Measurements from ENCODE around the gene PLXNB3. TPM values are rescaled to one million over a fixed set of nuclear protein-coding genes. Genes with fewer than 3 reads are reported as not detected.

PLXNB3 gene
- total and polyA plus RNA-seq, 7 experiments from 2014 or later, result 0.45 to 1.6 (median 0.68) TPM; not detected in 4

GRCh38 chrX:153723351-153724251 is 40.4 kb upstream of the PLXNB3 start:
- Mint-ChIP-seq H3K4me3 (peak overlapping the region; percentile 75 to 95 (median 86)), H3K4me1 (peaks cover 9 to 42% (median 36%) of the 10 kb centered on the region in 7 donors), H3K27ac (peak overlapping the region in 8 of 9 donors; percentile 55 to 87 (median 72)), H3K36me3 (peaks cover 0 to 18% (median 4%) of the 10 kb centered on the region in 5 donors), H3K27me3 (no peaks in the 10 kb centered on the region), H3K9me3 (no peaks in the 10 kb centered on the region)
- peaks cover 0 to 21% (median 0%) of the 10 kb centered on the region in 3 experiments for H3K36me3 ChIP-seq (ENCODE audit: control insufficient read depth in 2 of 3, insufficient read depth in 3 of 3, low read length in 3 of 3)
- peak overlapping the region; percentile 55 for H3K4me3 ChIP-seq (ENCODE audit: low read length)
- ChIA-PET CTCF (no interaction called here), POLR2A (interaction anchor here (0.6 to 1.0 kb wide), 3 partner anchors 36 to 126 kb away, joined by 3 read pairs; partner anchors contain the start of genes IDH3G and SSR4)
- no peaks in the 10 kb centered on the region for H3K9me3 ChIP-seq (ENCODE audit: control insufficient read depth in 2 of 3, low read length in 3 of 3)
- intact Hi-C loops (cut with micrococcal nuclease), result loop anchor here (1.0 to 5.0 kb wide), 10 partner anchors 17 to 1039 kb away; partner anchors contain the start of genes CCNQ (in 2 of the 2), FAM3A (in 2 of the 2), HCFC1 (in 2 of the 2) and IDH3G (in 2 of the 2)
- peaks cover 10 to 29% of the 10 kb centered on the region in 2 donors for H3K4me1 ChIP-seq (ENCODE audit: control insufficient read depth in 2 of 2, insufficient read depth in 2 of 2, low read length in 2 of 2)
- peak overlapping the region; percentile 80 for H3K27ac ChIP-seq (ENCODE audit: low read depth, low read length)
- no peaks in the 10 kb centered on the region for H3K27me3 ChIP-seq (ENCODE audit: control insufficient read depth in 2 of 2, insufficient read depth in 2 of 2, low read length in 2 of 2)
- peak in 6 of 9 donors; percentile 20 to 66 (median 54) for DNase-seq
- peak; percentile 17 for ATAC-seq

GRCh38 chrX:153724252-153725038 is 39.6 kb upstream of the PLXNB3 start, which contains the start of the genes ABCD1 and BCAP31:
Gene ABCD1, plus strand, starts transcription at chrX:153724856. Its CDS starts 411 bp downstream, at chrX:153725267.
Gene BCAP31, minus strand, starts transcription at chrX:153724387. Its CDS starts 1,143 bp downstream, at chrX:153723244.
- no peaks in the 10 kb centered on the region for H3K27me3 Mint-ChIP-seq
- peak within 1 kb of the TSS; percentile 55 for H3K4me3 ChIP-seq (ENCODE audit: low read length)
- ChIA-PET POLR2A (interaction anchor here (0.7 to 1.0 kb wide), 2 partner anchors 35 to 69 kb away, joined by 3 read pairs; partner anchors contain the start of genes IDH3G and SSR4), CTCF (no interaction called here)
- peaks cover 0 to 15% (median 4%) of the 10 kb centered on the region in 5 donors for H3K36me3 Mint-ChIP-seq
- H3K27me3 ChIP-seq (ENCODE audit: control insufficient read depth in 2 of 2, insufficient read depth in 2 of 2, low read length in 2 of 2), result no peaks in the 10 kb centered on the region
- peaks cover 0 to 18% (median 0%) of the 10 kb centered on the region in 3 experiments for H3K36me3 ChIP-seq (ENCODE audit: control insufficient read depth in 2 of 3, insufficient read depth in 3 of 3, low read length in 3 of 3)
- ATAC-seq, result peak; percentile 88
- no peaks in the 10 kb centered on the region for H3K9me3 ChIP-seq (ENCODE audit: control insufficient read depth in 2 of 3, low read length in 3 of 3)
- intact Hi-C loops (cut with micrococcal nuclease), result loop anchor here (1.0 to 5.0 kb wide), 10 partner anchors 16 to 1038 kb away; partner anchors contain the start of genes CCNQ (in 2 of the 2), FAM3A (in 2 of the 2), HCFC1 (in 2 of the 2) and IDH3G (in 2 of the 2)
- peak within 1 kb of the TSS; percentile 80 for H3K27ac ChIP-seq (ENCODE audit: low read depth, low read length)
- H3K27ac Mint-ChIP-seq, result peak within 1 kb of the TSS in 8 of 9 donors; percentile 55 to 87 (median 72)
- H3K4me1 Mint-ChIP-seq, result peaks cover 9 to 37% (median 28%) of the 10 kb centered on the region in 7 donors
- H3K4me1 ChIP-seq (ENCODE audit: control insufficient read depth in 2 of 2, insufficient read depth in 2 of 2, low read length in 2 of 2), result peaks cover 10 to 29% of the 10 kb centered on the region in 2 donors
- H3K9me3 Mint-ChIP-seq, result peaks cover 0 to 2% (median 0%) of the 10 kb centered on the region in 11 donors
- peak within 1 kb of the TSS; percentile 75 to 95 (median 86) for H3K4me3 Mint-ChIP-seq
- peak; percentile 82 to 93 (median 91) for DNase-seq

GRCh38 chrX:153725039-153725831 is 38.8 kb upstream of the PLXNB3 start:
- no peak for ATAC-seq
- peak overlapping the region in 9 of 10 donors; percentile 39 to 87 (median 74) for H3K4me3 Mint-ChIP-seq

GRCh38 chrX:153725832-153726285 is 38.2 kb upstream of the PLXNB3 start:
- POLR2A ChIA-PET, result no interaction called here
- DNase-seq, result no peak

More at GRCh38 chrX:153725039-153725831, 38.8 kb upstream of the PLXNB3 start:
- Histone ChIP-seq H3K36me3 (ENCODE audit: control insufficient read depth in 2 of 3, insufficient read depth in 3 of 3, low read length in 3 of 3) (peaks cover 0 to 10% (median 0%) of the 10 kb centered on the region in 3 experiments), H3K4me1 (ENCODE audit: control insufficient read depth in 2 of 2, insufficient read depth in 2 of 2, low read length in 2 of 2) (peaks cover 10 to 29% of the 10 kb centered on the region in 2 donors), H3K9me3 (ENCODE audit: control insufficient read depth in 2 of 3, low read length in 3 of 3) (no peaks in the 10 kb centered on the region), H3K27ac (ENCODE audit: low read depth, low read length) (peak overlapping the region; percentile 80), H3K4me3 (ENCODE audit: low read length) (peak overlapping the region; percentile 27), H3K27me3 (ENCODE audit: control insufficient read depth in 2 of 2, insufficient read depth in 2 of 2, low read length in 2 of 2) (no peaks in the 10 kb centered on the region)
- peak in 3 of 9 donors; percentile 12 to 36 (median 30) for DNase-seq
- H3K9me3 Mint-ChIP-seq, result peaks cover 0 to 2% (median 0%) of the 10 kb centered on the region in 11 donors
- H3K36me3 Mint-ChIP-seq, result peaks cover 0 to 13% (median 4%) of the 10 kb centered on the region in 5 donors
- H3K4me1 Mint-ChIP-seq, result peaks cover 9 to 31% (median 24%) of the 10 kb centered on the region in 7 donors
- intact Hi-C loops (cut with micrococcal nuclease), result no loop called here
- POLR2A ChIA-PET, result no interaction called here
- H3K27ac Mint-ChIP-seq, result peak overlapping the region in 4 of 9 donors; percentile 31 to 71 (median 56)
- CTCF ChIA-PET, result no interaction called here
- no peaks in the 10 kb centered on the region for H3K27me3 Mint-ChIP-seq

GRCh38 chrX:153726286-153727122 is 37.5 kb upstream of the PLXNB3 start:
- H3K36me3 Mint-ChIP-seq, result peaks cover 2 to 21% (median 14%) of the 10 kb centered on the region in 5 donors
- peak overlapping the region; percentile 63 to 84 (median 72) for H3K4me3 Mint-ChIP-seq
- H3K4me1 Mint-ChIP-seq, result peaks cover 9 to 35% (median 30%) of the 10 kb centered on the region in 7 donors
- Histone ChIP-seq H3K9me3 (ENCODE audit: control insufficient read depth in 2 of 3, low read length in 3 of 3) (no peaks in the 10 kb centered on the region), H3K27ac (ENCODE audit: low read depth, low read length) (peak overlapping the region; percentile 49), H3K36me3 (ENCODE audit: control insufficient read depth in 2 of 3, insufficient read depth in 3 of 3, low read length in 3 of 3) (peaks cover 0 to 4% (median 0%) of the 10 kb centered on the region in 3 experiments), H3K4me3 (ENCODE audit: low read length) (peak overlapping the region; percentile 8), H3K4me1 (ENCODE audit: control insufficient read depth in 2 of 2, insufficient read depth in 2 of 2, low read length in 2 of 2) (peaks cover 10 to 29% of the 10 kb centered on the region in 2 donors), H3K27me3 (ENCODE audit: control insufficient read depth in 2 of 2, insufficient read depth in 2 of 2, low read length in 2 of 2) (no peaks in the 10 kb centered on the region)
- DNase-seq, result peak in 8 of 9 donors; percentile 19 to 34 (median 29)
- peak overlapping the region in 8 of 9 donors; percentile 41 to 84 (median 68) for H3K27ac Mint-ChIP-seq
- ChIA-PET CTCF (no interaction called here), POLR2A (interaction anchor here (0.7 to 1.3 kb wide), 2 partner anchors 41 to 244 kb away, joined by 3 to 4 read pairs; no protein-coding TSS in a partner anchor)
- intact Hi-C loops (cut with micrococcal nuclease), result no loop called here
- peaks cover 0 to 3% (median 0%) of the 10 kb centered on the region in 11 donors for H3K9me3 Mint-ChIP-seq
- no peaks in the 10 kb centered on the region for H3K27me3 Mint-ChIP-seq
- peak; percentile 14 for ATAC-seq

More at GRCh38 chrX:153725832-153726285, 38.2 kb upstream of the PLXNB3 start:
- Mint-ChIP-seq H3K27ac (peak overlapping the region in 2 of 9 donors; percentile 63 to 71), H3K4me1 (peaks cover 9 to 35% (median 27%) of the 10 kb centered on the region in 7 donors), H3K4me3 (peak overlapping the region; percentile 39 to 78 (median 68)), H3K27me3 (no peaks in the 10 kb centered on the region), H3K36me3 (peaks cover 0 to 16% (median 7%) of the 10 kb centered on the region in 5 donors), H3K9me3 (peaks cover 0 to 2% (median 0%) of the 10 kb centered on the region in 11 donors)
- Histone ChIP-seq H3K27ac (ENCODE audit: low read depth, low read length) (peak overlapping the region; percentile 49), H3K4me3 (ENCODE audit: low read length) (no peak overlapping the region), H3K4me1 (ENCODE audit: control insufficient read depth in 2 of 2, insufficient read depth in 2 of 2, low read length in 2 of 2) (peaks cover 10 to 29% of the 10 kb centered on the region in 2 donors), H3K27me3 (ENCODE audit: control insufficient read depth in 2 of 2, insufficient read depth in 2 of 2, low read length in 2 of 2) (no peaks in the 10 kb centered on the region), H3K9me3 (ENCODE audit: control insufficient read depth in 2 of 3, low read length in 3 of 3) (no peaks in the 10 kb centered on the region), H3K36me3 (ENCODE audit: control insufficient read depth in 2 of 3, insufficient read depth in 3 of 3, low read length in 3 of 3) (peaks cover 0 to 5% (median 0%) of the 10 kb centered on the region in 3 experiments)
- CTCF ChIA-PET, result no interaction called here
- intact Hi-C loops (cut with micrococcal nuclease), result no loop called here
- ATAC-seq, result no peak

All from naive thymus-derived CD4-positive, alpha-beta T cell (primary cell).